C4-2B (cell line): ENCODE data around the gene LIN28B.

Experiments used
- CTCF ChIP-seq: fragments of 450-650 bp; conservative IDR thresholded peaks from 2 replicates; pipeline ENCODE4 v1.5.1; 2017; ENCODE audit warnings: mild to moderate bottlenecking
- ZFX ChIP-seq: fragments of 450-650 bp; IDR thresholded peaks from 2 replicates; pipeline ENCODE4 v1.6.1; 2017

GRCh38 chr6:105077596-105078385, 120.9 kb downstream of the LIN28B start:
- TF ChIP-seq CTCF (peak; percentile 68), ZFX (no peak)
